ENCODE results near the gene XXYLT1. TPM values are rescaled to one million over a fixed set of nuclear protein-coding genes. Genes with fewer than 3 reads are reported as not detected.

The XXYLT1 gene
- 13.1 and 14.7 TPM in 2 replicates for total RNA-seq (2012; rRNA removed)
- 18.1 and 18.6 TPM in 2 replicates for polyA plus RNA-seq (2012; rRNA removed)
- 11.0 and 16.4 TPM in 2 replicates for polyA plus RNA-seq (2012; cell fraction: cytosol; rRNA removed)
- polyA plus RNA-seq (2012; cell fraction: nucleus; rRNA removed; ENCODE audit: low replicate concordance), result 18.8 and 22.3 TPM in 2 replicates
- percentile 73 among the genes with signal in this experiment for Bru-seq, nascent RNA
- percentile 77 among the genes with signal in this experiment for BruChase-seq, experiment 1, labeled RNA remaining after a 6-hour chase
- BruChase-seq, experiment 2, labeled RNA remaining after a 2-hour chase, result percentile 75 among the genes with signal in this experiment
- long read RNA-seq, transcript XXYLT1-201 (4 exons, 2,727 nt), result major isoform, 23 of 33 reads
- long read RNA-seq, partial matches to known transcripts, result 2 of 33 reads
- long read RNA-seq, other reads (novel, unspliced or antisense), result 8 of 33 reads

DNA sequence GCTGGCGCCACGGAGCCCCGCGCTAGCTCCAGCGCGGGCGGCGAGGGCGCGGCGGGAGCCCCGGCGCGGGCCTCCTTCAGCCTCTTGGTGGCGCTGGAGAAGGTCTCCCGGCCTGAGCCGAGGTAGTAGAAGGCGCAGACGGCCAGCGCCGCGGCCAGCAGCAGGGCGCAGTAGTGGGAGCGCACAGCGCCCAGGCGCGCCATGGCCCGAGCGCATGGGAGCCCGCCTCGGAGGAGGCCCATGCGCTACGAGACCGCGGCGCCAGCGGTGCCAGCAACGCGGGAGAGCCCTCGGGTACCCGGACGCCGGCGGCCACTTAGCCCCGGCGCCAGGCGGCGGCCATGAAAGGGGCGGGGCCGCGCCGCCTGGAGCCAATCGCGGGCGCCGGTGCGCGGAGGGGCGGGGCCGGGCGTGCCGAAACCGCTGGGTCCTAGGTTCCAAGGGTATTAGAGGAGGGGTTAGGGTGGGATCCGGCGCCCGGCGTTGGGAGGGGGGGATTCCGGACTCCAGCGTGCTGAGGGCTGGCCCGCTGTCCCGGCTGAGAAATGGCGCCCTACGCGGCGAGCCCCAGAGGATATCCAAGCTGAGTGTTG is at the start of gene XXYLT1:
Gene XXYLT1, minus strand, starts transcription at position 343 of the 593 bp plus-strand sequence. Its CDS starts 101 bp downstream, at position 242.
- Histone ChIP-seq H3K4me3 (ENCODE audit: insufficient read depth, low read depth, low read length) (peak within 1 kb of the TSS; percentile 93), H2BK5ac (ENCODE audit: low read depth, low read length, poor library complexity, severe bottlenecking) (peak within 1 kb of the TSS; percentile 72), H3K9me3 (ENCODE audit: control insufficient read depth, insufficient read depth, low read length) (no peaks in the 10 kb centered on the region), H2AK5ac (ENCODE audit: low read depth, low read length) (peak within 1 kb of the TSS; percentile 51; the same call in 1 of the 2 replicates), H3K4me1 (ENCODE audit: control insufficient read depth, insufficient read depth, low read length) (peaks cover 5% of the 10 kb centered on the region), H3K27me3 (ENCODE audit: control insufficient read depth, insufficient read depth, low read length) (no peaks in the 10 kb centered on the region), H3K23ac (ENCODE audit: low read depth, low read length) (peak within 1 kb of the TSS; percentile 95), H2BK15ac (ENCODE audit: low read depth, low read length) (no peak within 1 kb of the TSS; the same call in 2 of the 3 replicates), H2BK120ac (ENCODE audit: low read depth, low read length) (peak within 1 kb of the TSS; percentile 42), H3K9ac (ENCODE audit: low read depth, low read length) (peak within 1 kb of the TSS; percentile 87), H3K36me3 (ENCODE audit: control insufficient read depth, insufficient read depth, low read length) (peaks cover 3% of the 10 kb centered on the region), H3K18ac (ENCODE audit: low read depth, low read length) (peak within 1 kb of the TSS; percentile 36; the same call in 1 of the 2 replicates), H3K4ac (ENCODE audit: low read depth, low read length) (peak within 1 kb of the TSS; percentile 74), H3K14ac (replicated peaks; ENCODE audit: low read depth, low read length) (peak within 1 kb of the TSS; percentile 77), H2AFZ (replicated peaks; ENCODE audit: low read length, poor library complexity) (peak within 1 kb of the TSS; percentile 97), H3K9me1 (ENCODE audit: insufficient read depth, low read length) (peaks cover 11% of the 10 kb centered on the region; the same call in 1 of the 2 replicates), H2AK9ac (replicated peaks; ENCODE audit: low read depth, low read length, poor library complexity) (peak within 1 kb of the TSS; percentile 96), H2BK20ac (ENCODE audit: low read depth, low read length) (no peak within 1 kb of the TSS), H3K27ac (ENCODE audit: insufficient read depth, low read length) (peak within 1 kb of the TSS; percentile 86), H4K91ac (ENCODE audit: insufficient read depth, low read depth, low read length) (peak within 1 kb of the TSS; percentile 54), H3K79me1 (ENCODE audit: low read depth in 1 of 2, low read length in 2 of 2) (peaks cover 18 to 36% of the 10 kb centered on the region in 2 experiments), H3K4me2 (ENCODE audit: low read depth, low read length) (peak within 1 kb of the TSS; percentile 95), H4K8ac (ENCODE audit: low read depth in 2 of 2, low read length in 2 of 2) (peak within 1 kb of the TSS; percentile 77 to 81), H3K56ac (ENCODE audit: extremely low read depth, insufficient read depth, low read length) (peak within 1 kb of the TSS; percentile 89), H4K5ac (ENCODE audit: low read depth, low read length) (peak within 1 kb of the TSS; percentile 50), H4K20me1 (ENCODE audit: insufficient read depth, low read length) (peaks cover 11% of the 10 kb centered on the region)
- ATAC-seq (ENCODE audit: low read depth) (peak; percentile 89), DNase-seq (peak; percentile 80)
- CTCF ChIA-PET, result interaction anchor here (0.6 to 3.3 kb wide), 34 partner anchors 8 to 600 kb away, joined by 3 to 24 read pairs (median 4); partner anchors contain the start of genes ACAP2 and LSG1
- 1% methylated on average over 36 of the region's 75 CpGs; no CpG with 5 or more reads in 1 of the 2 experiments for WGBS, 2 experiments (ENCODE audit: extremely low coverage in 2 of 2, insufficient read length in 1 of 2)
- dilution Hi-C loops (cut with HindIII; ENCODE audit: low sequenced_read_pairs, unreplicated experiment), result no loop called here
- POLR2A ChIA-PET (ENCODE audit: unreplicated experiment), result interaction anchor here (1.2 kb wide), 1 partner anchor 180 kb away, joined by 3 read pairs; no protein-coding TSS in a partner anchor
- intact Hi-C loops (cut with micrococcal nuclease), result loop anchor here (1.0 to 2.0 kb wide), 3 partner anchors 172 to 251 kb away; partner anchors contain the start of gene ACAP2
- in situ Hi-C loops (cut with MboI; ENCODE audit: low sequenced_read_pairs), result loop anchor here (5.0 kb wide), 1 partner anchor 251 kb away; no protein-coding TSS in a partner anchor
- BruUV-seq (replicated peaks), result no TSS peak
- peak; percentile 37 for TF ChIP-seq SMC3 (IDR thresholded peaks at IDR 0.05; ENCODE audit: low read depth, low read length)
- no peak for TF ChIP-seq RFX5 (IDR thresholded peaks at IDR 0.05; ENCODE audit: low read depth, low read length)
- peak; percentile 21 for TF ChIP-seq RAD21 (IDR thresholded peaks at IDR 0.05; ENCODE audit: low read length)
- TF ChIP-seq MAZ (IDR thresholded peaks at IDR 0.05; ENCODE audit: borderline replicate concordance, low read depth, low read length), result no peak
- no peak for TF ChIP-seq FOS (IDR thresholded peaks at IDR 0.05; ENCODE audit: low read depth, low read length)
- no peak for TF ChIP-seq MAFK (IDR thresholded peaks at IDR 0.05; ENCODE audit: low read depth, low read length)
- no peak for TF ChIP-seq CHD1 (IDR thresholded peaks at IDR 0.05; ENCODE audit: low read depth, low read length)
- no peak for TF ChIP-seq NFE2L2 (IDR thresholded peaks at IDR 0.05; ENCODE audit: low read depth, low read length)
- TF ChIP-seq, protein P1, sequence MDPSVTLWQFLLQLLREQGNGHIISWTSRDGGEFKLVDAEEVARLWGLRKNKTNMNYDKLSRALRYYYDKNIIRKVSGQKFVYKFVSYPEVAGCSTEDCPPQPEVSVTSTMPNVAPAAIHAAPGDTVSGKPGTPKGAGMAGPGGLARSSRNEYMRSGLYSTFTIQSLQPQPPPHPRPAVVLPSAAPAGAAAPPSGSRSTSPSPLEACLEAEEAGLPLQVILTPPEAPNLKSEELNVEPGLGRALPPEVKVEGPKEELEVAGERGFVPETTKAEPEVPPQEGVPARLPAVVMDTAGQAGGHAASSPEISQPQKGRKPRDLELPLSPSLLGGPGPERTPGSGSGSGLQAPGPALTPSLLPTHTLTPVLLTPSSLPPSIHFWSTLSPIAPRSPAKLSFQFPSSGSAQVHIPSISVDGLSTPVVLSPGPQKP (IDR thresholded peaks at IDR 0.05; ENCODE audit: borderline replicate concordance, low read depth, low read length), result no peak
- no peak for TF ChIP-seq RCOR1 (IDR thresholded peaks at IDR 0.05; ENCODE audit: insufficient replicate concordance, low read length)
- no peak for TF ChIP-seq USF2 (IDR thresholded peaks at IDR 0.05; ENCODE audit: low read depth, low read length)
- 0 out of 2 replicates have a peak, but pooled peaks have one; percentile 3 for TF ChIP-seq BHLHE40 (IDR thresholded peaks at IDR 0.05; ENCODE audit: low read depth, low read length)

All from IMR-90 (cell line).